Measurements from ENCODE around the gene C9.

DNA sequence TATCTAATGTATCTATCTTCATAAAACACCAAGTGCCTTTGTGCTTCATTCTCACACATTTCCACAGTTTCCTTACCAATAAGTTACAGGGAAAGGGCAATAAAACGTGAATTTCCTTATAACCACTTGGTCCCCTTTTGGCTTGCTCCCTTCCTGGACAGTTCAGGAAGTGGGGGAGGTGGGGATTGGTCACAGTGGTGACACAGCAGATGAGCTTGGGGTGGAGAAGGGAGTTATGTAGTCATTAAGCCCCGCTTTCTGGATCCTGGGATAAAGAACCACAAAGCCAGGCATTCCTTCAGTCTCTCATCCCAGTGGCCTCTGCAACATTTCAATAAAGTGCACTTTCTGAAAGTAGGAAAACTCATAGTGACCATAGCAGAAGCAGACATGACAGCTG, 97.9 kb downstream of the C9 start:
- TF ChIP-seq, protein P1, sequence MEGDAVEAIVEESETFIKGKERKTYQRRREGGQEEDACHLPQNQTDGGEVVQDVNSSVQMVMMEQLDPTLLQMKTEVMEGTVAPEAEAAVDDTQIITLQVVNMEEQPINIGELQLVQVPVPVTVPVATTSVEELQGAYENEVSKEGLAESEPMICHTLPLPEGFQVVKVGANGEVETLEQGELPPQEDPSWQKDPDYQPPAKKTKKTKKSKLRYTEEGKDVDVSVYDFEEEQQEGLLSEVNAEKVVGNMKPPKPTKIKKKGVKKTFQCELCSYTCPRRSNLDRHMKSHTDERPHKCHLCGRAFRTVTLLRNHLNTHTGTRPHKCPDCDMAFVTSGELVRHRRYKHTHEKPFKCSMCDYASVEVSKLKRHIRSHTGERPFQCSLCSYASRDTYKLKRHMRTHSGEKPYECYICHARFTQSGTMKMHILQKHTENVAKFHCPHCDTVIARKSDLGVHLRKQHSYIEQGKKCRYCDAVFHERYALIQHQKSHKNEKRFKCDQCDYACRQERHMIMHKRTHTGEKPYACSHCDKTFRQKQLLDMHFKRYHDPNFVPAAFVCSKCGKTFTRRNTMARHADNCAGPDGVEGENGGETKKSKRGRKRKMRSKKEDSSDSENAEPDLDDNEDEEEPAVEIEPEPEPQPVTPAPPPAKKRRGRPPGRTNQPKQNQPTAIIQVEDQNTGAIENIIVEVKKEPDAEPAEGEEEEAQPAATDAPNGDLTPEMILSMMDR (IDR thresholded peaks at IDR 0.05) = no peak
- no peak for TF ChIP-seq POLR2A (IDR thresholded peaks at IDR 0.05)
